Esophagus muscularis mucosa (tissue), 4 donors: Measurements from ENCODE around the gene PCNX2. TPM values are rescaled to one million over a fixed set of nuclear protein-coding genes. Genes with fewer than 3 reads are reported as not detected.

ENCODE experiments used
- DNase-seq: peaks from one replicate; pipeline ENCODE4 v3.0.0-alpha.2; 2017; ENCODE audit errors: extremely low spot score
- H3K27ac ChIP-seq, 4 donors: fragments of 200-600 bp; sonication (generic); replicated peaks in 1 of 4; 1 replicate in 3 of 4; 2 replicates in 1 of 4; pipeline ENCODE4 v1.5.1; 2016 to 2019; ENCODE audit warnings: mild to moderate bottlenecking in 1 of 4
- H3K27me3 ChIP-seq, 4 donors: fragments of 200-600 bp; sonication (generic); one replicate each; pipeline versions ENCODE4 v1.5.1 to v1.6.0; 2016 to 2019
- H3K36me3 ChIP-seq, 4 donors: fragments of 200-600 bp; sonication (generic); one replicate each; pipeline ENCODE4 v1.5.1; 2016 to 2019
- H3K4me1 ChIP-seq, 4 donors: fragments of 200-600 bp; sonication (generic); one replicate each; pipeline ENCODE4 v1.5.1; 2016 to 2019
- H3K4me3 ChIP-seq, 4 donors: fragments of 200-600 bp; sonication (generic); 1 replicate in 2 of 4; 2 replicates in 2 of 4; pipeline ENCODE4 v1.5.1; 2016 to 2019; ENCODE audit warnings: mild to moderate bottlenecking in 4 of 4, moderate library complexity in 1 of 4
- H3K9me3 ChIP-seq, 4 donors: fragments of 200-600 bp; sonication (generic); 1 replicate in 3 of 4; 2 replicates in 1 of 4; pipeline ENCODE4 v1.5.1; 2016 to 2019
- EP300 ChIP-seq: sonication (generic); formaldehyde crosslinking; IDR thresholded peaks from one replicate; pipeline ENCODE4 v1.6.1; 2017; ENCODE audit warnings: antibody characterized with exemption
- POLR2A ChIP-seq: fragments of 450-650 bp; IDR thresholded peaks from one replicate; pipeline ENCODE4 v1.6.1; 2017; ENCODE audit warnings: antibody characterized with exemption, moderate library complexity, mild to moderate bottlenecking, low read depth
- POLR2AphosphoS5 ChIP-seq, 2 donors: sonication (generic); formaldehyde crosslinking; IDR thresholded peaks; one replicate each; pipeline ENCODE4 v1.6.1; 2017; ENCODE audit warnings: antibody characterized with exemption in 2 of 2
- WGBS: methylation state at CpG from one replicate; pipeline ENCODE4 v1.1.5; 2018; 5-methylcytosine and 5-hydroxymethylcytosine counted together
- intact Hi-C: fragments of 100-400 bp; cut with DNase I; formaldehyde crosslinking; loops from one replicate; pipeline ENCODE4 v1.15.1; 2023
- total RNA-seq, 4 donors: library from RNA; depleted of rRNA; stranded (reverse); fragments of >200 nt; gene quantifications; one replicate each; pipeline versions ENCODE4 v1.1.0 to v1.2.1, GENCODE V29; 2016
- TF ChIP-seq, protein P1 (sequence below), 3 experiments: fragments of 200-600 bp in 2 of 3; fragments of 450-650 bp in 1 of 3; sonication (generic) in 2 of 3; IDR thresholded peaks; one replicate each; pipeline ENCODE4 v1.5.1; 2017 to 2019; ENCODE audit warnings: antibody characterized with exemption in 3 of 3, mild to moderate bottlenecking in 2 of 3, moderate library complexity in 1 of 3

The PCNX2 gene
- total RNA-seq, 4 donors from 2014 or later: 5.7 to 23.3 (median 7.9) TPM

DNA sequence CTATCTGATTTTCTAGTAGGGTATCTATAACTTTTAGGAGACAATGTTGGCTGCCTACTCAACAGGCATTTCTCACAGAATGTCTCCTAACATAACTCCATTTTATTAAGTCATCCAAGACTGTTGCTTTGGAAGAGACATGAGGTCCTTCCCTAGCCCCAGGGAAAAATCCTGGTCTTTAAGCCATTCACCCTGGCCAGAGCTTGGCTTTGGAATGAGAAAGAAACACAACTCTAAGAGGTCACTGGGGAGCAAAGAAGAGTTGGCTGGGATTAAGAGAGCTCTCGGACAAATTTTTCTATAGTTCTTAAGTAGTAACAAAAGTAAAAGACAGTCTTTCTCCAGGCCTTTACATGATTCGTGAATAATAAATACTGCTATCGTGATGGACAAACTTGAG lies 57.9 kb downstream of the PCNX2 start:
- Histone ChIP-seq H3K9me3 (no peaks in the 10 kb centered on the region), H3K4me1 (peaks cover 0 to 9% (median 0%) of the 10 kb centered on the region in 4 donors), H3K27ac (no peak overlapping the region), H3K27me3 (no peaks in the 10 kb centered on the region), H3K4me3 (no peak overlapping the region), H3K36me3 (peaks cover 0 to 10% (median 2%) of the 10 kb centered on the region in 4 donors)
- no peak for TF ChIP-seq EP300
- TF ChIP-seq POLR2AphosphoS5 (IDR thresholded peaks at IDR 0.05): no peak
- TF ChIP-seq, protein P1, sequence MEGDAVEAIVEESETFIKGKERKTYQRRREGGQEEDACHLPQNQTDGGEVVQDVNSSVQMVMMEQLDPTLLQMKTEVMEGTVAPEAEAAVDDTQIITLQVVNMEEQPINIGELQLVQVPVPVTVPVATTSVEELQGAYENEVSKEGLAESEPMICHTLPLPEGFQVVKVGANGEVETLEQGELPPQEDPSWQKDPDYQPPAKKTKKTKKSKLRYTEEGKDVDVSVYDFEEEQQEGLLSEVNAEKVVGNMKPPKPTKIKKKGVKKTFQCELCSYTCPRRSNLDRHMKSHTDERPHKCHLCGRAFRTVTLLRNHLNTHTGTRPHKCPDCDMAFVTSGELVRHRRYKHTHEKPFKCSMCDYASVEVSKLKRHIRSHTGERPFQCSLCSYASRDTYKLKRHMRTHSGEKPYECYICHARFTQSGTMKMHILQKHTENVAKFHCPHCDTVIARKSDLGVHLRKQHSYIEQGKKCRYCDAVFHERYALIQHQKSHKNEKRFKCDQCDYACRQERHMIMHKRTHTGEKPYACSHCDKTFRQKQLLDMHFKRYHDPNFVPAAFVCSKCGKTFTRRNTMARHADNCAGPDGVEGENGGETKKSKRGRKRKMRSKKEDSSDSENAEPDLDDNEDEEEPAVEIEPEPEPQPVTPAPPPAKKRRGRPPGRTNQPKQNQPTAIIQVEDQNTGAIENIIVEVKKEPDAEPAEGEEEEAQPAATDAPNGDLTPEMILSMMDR (IDR thresholded peaks at IDR 0.05): no peak
- TF ChIP-seq POLR2A: no peak
- intact Hi-C loops: loop anchor here (5.0 kb wide), 1 partner anchor 1370 kb away; no protein-coding TSS in a partner anchor
- 92% methylated on average over 3 of the region's 3 CpGs for WGBS
- no peak for DNase-seq

GRCh38 chr1:233233508-233234040 lies 62.0 kb downstream of the PCNX2 start:
- TF ChIP-seq POLR2AphosphoS5 (IDR thresholded peaks at IDR 0.05): no peak
- TF ChIP-seq, protein P1 (IDR thresholded peaks at IDR 0.05): no peak
- TF ChIP-seq POLR2A: no peak
- no peak for TF ChIP-seq EP300
- no peaks in the 10 kb centered on the region for H3K9me3 ChIP-seq

GRCh38 chr1:233230011-233230410 lies 65.5 kb downstream of the PCNX2 start:
- intact Hi-C loops: no loop called here
- no peaks in the 10 kb centered on the region for H3K4me1 ChIP-seq
- WGBS: 93% methylated on average over 2 of the region's 2 CpGs
- no peak overlapping the region for H3K27ac ChIP-seq
- peaks cover 0 to 10% (median under 1%) of the 10 kb centered on the region in 4 donors for H3K36me3 ChIP-seq
- no peak for DNase-seq
- no peak overlapping the region for H3K4me3 ChIP-seq
- H3K27me3 ChIP-seq: no peaks in the 10 kb centered on the region
- TF ChIP-seq, protein P1 (IDR thresholded peaks at IDR 0.05): no peak
- no peak for TF ChIP-seq POLR2AphosphoS5 (IDR thresholded peaks at IDR 0.05)
- no peak for TF ChIP-seq POLR2A
- no peak for TF ChIP-seq EP300
- H3K9me3 ChIP-seq: no peaks in the 10 kb centered on the region

More at GRCh38 chr1:233233508-233234040, 62.0 kb downstream of the PCNX2 start:
- Histone ChIP-seq H3K27ac (no peak overlapping the region), H3K4me3 (no peak overlapping the region), H3K27me3 (no peaks in the 10 kb centered on the region), H3K36me3 (peaks cover 0 to 10% (median 2%) of the 10 kb centered on the region in 4 donors), H3K4me1 (no peaks in the 10 kb centered on the region)
- DNase-seq: no peak
- intact Hi-C loops: no loop called here
- 89% methylated on average over 5 of the region's 5 CpGs for WGBS

DNA sequence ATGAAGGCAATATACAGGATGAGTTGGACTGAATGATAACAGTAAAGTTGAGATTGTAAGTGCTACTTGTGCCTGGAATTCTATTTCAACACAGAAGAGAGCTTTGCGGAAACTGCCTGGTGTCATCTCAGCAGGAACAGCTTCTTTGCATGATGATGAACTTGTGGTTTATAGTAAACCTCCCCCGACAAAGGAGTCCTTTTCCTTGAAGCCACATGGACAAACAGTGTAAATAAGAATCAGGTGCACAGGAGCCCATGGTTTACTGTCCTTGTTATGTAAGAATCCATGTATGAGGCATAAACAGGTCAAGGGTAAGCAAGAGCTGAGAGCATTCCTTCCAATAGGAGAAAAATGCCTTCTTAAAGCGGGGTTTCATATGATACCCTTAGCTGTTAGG lies 66.2 kb downstream of the PCNX2 start:
- TF ChIP-seq POLR2AphosphoS5 (IDR thresholded peaks at IDR 0.05): no peak
- TF ChIP-seq, protein P1 (IDR thresholded peaks at IDR 0.05): no peak
- 99% methylated on average over 3 of the region's 3 CpGs for whole genome bisulfite sequencing
- Histone ChIP-seq H3K4me1 (no peaks in the 10 kb centered on the region), H3K4me3 (no peak overlapping the region), H3K27me3 (no peaks in the 10 kb centered on the region), H3K36me3 (peaks cover 0 to 6% (median 0%) of the 10 kb centered on the region in 4 donors), H3K9me3 (no peaks in the 10 kb centered on the region), H3K27ac (no peak overlapping the region)
- intact Hi-C loops: no loop called here
- DNase-seq: no peak

- no peaks in the 10 kb centered on the region for H3K27me3 ChIP-seq
- H3K9me3 ChIP-seq: no peaks in the 10 kb centered on the region
- TF ChIP-seq POLR2A (no peak), POLR2AphosphoS5 (IDR thresholded peaks at IDR 0.05) (no peak), EP300 (no peak)
- TF ChIP-seq, protein P1 (IDR thresholded peaks at IDR 0.05): no peak
- no peak overlapping the region for H3K27ac ChIP-seq
- H3K4me3 ChIP-seq: no peak overlapping the region
- DNase-seq: peak; percentile 31
- WGBS: 90% methylated on average over 4 of the region's 4 CpGs
- intact Hi-C loops: no loop called here
- H3K36me3 ChIP-seq: peaks cover 0 to 6% (median 0%) of the 10 kb centered on the region in 4 donors
- H3K4me1 ChIP-seq: no peaks in the 10 kb centered on the region
These were observed 67.5 kb downstream of the PCNX2 start for GRCh38 chr1:233227930-233228465.
